Measurements from ENCODE around the gene CHMP4B.
"Not testable (repeated sequence)": the region's sequence is repeated elsewhere in the genome, so short reads cannot be mapped to it uniquely, and the experiment has no call there.

The CHMP4B gene

GRCh38 chr20:33791021-33791420 lies 20.1 kb upstream of the CHMP4B start:
- H3K27me3 ChIP-seq (ENCODE audit: control insufficient read depth, low read length) = no peaks in the 10 kb centered on the region
- no peaks in the 10 kb centered on the region for H3F3A ChIP-seq (ENCODE audit: control insufficient read depth, insufficient read depth)
- H4K20me1 ChIP-seq (ENCODE audit: control insufficient read depth, insufficient read depth, low read depth, low read length) = no peaks in the 10 kb centered on the region
- no peak for TF ChIP-seq CTCF (IDR thresholded peaks at IDR 0.05; ENCODE audit: low read depth, low read length, poor library complexity, severe bottlenecking)
- TF ChIP-seq EZH2phosphoT487 (IDR thresholded peaks at IDR 0.05; ENCODE audit: borderline replicate concordance, low read length) = no peak
- no peak overlapping the region for H3K4me2 ChIP-seq (ENCODE audit: low read length)
- no peak overlapping the region for H3K4me3 ChIP-seq (ENCODE audit: low read length)
- no peaks in the 10 kb centered on the region for H3K9me2 ChIP-seq (replicated peaks; ENCODE audit: control insufficient read depth, low read length)
- no peaks in the 10 kb centered on the region for H3K4me1 ChIP-seq (ENCODE audit: control insufficient read depth, low read length)
- no peaks in the 10 kb centered on the region for H3K36me3 ChIP-seq (ENCODE audit: control insufficient read depth, low read length)
- H3K79me2 ChIP-seq (ENCODE audit: control insufficient read depth, low read length) = no peaks in the 10 kb centered on the region
- H3K9me3 ChIP-seq (ENCODE audit: control insufficient read depth, insufficient read depth, low read length) = no peaks in the 10 kb centered on the region
- no peak overlapping the region for H3K27ac ChIP-seq (ENCODE audit: low read depth, low read length)

DNA sequence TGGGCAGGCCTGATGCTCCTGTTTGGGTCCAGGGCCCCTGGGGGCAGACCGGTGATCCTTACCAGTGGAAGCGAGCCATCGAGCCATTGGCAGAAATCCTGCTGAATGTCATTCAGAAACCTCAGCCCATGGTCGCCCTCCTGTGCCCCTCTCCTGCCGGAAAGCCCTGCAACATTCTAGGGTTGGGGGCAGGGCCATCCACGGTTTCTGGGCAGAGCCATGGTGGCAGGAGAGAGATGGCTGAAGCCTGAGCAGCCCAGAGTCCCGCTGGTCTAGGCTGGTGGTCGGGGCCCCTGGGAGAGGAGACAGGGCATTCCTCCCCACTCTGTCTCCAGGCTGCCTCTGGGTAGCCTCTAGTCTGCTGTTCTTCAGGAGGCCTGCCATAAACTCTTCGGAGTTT lies 19.6 kb upstream of the CHMP4B start:
- H3K36me3 ChIP-seq (ENCODE audit: control insufficient read depth, low read length) = no peaks in the 10 kb centered on the region
- H3F3A ChIP-seq (ENCODE audit: control insufficient read depth, insufficient read depth) = no peaks in the 10 kb centered on the region
- H3K4me1 ChIP-seq (ENCODE audit: control insufficient read depth, low read length) = no peaks in the 10 kb centered on the region
- TF ChIP-seq EZH2phosphoT487 (IDR thresholded peaks at IDR 0.05; ENCODE audit: borderline replicate concordance, low read length) (no peak), CTCF (IDR thresholded peaks at IDR 0.05; ENCODE audit: low read depth, low read length, poor library complexity, severe bottlenecking) (no peak)
- H3K9me3 ChIP-seq (ENCODE audit: control insufficient read depth, insufficient read depth, low read length) = no peaks in the 10 kb centered on the region
- H3K9me2 ChIP-seq (replicated peaks; ENCODE audit: control insufficient read depth, low read length) = no peaks in the 10 kb centered on the region
- H3K4me3 ChIP-seq (ENCODE audit: low read length) = no peak overlapping the region
- H3K79me2 ChIP-seq (ENCODE audit: control insufficient read depth, low read length) = no peaks in the 10 kb centered on the region
- no peak overlapping the region for H3K27ac ChIP-seq (ENCODE audit: low read depth, low read length)
- H4K20me1 ChIP-seq (ENCODE audit: control insufficient read depth, insufficient read depth, low read depth, low read length) = no peaks in the 10 kb centered on the region
- no peaks in the 10 kb centered on the region for H3K27me3 ChIP-seq (ENCODE audit: control insufficient read depth, low read length)
- H3K4me2 ChIP-seq (ENCODE audit: low read length) = no peak overlapping the region

DNA sequence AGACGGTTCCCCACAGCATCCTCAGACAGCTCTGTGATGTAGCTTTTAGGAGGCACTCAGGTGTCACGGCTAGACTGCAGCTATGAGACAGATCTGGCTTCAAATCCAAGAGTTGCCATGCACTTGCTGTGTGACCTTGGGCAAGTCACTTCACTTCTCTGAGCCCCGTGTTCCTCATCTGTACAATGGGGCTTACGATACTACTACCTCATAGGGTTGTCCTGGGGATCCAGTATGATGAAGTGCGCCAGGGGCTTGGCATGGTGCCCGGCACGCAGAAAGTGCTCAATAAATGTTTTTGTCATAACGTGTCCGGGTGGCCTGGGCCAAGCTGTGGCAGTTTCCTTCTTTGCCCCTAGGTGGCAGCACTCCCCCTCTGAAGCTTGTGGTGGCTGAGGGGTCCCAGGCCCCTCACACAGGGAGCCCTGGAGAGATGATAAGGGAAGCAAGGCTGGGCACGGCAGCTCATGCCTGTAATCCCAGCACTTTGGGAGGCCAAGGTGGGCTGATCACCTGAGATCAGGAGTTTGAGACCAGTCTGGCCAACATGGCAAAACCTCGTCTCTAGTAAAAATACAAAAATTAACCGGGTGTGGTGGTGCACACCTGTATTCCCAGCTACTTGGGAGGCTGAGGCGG lies 19.1 kb upstream of the CHMP4B start:
- Histone ChIP-seq H3F3A (ENCODE audit: control insufficient read depth, insufficient read depth) (no peaks in the 10 kb centered on the region), H3K27ac (ENCODE audit: low read depth, low read length) (no peak overlapping the region), H3K4me1 (ENCODE audit: control insufficient read depth, low read length) (no peaks in the 10 kb centered on the region), H3K9me2 (replicated peaks; ENCODE audit: control insufficient read depth, low read length) (no peaks in the 10 kb centered on the region), H4K20me1 (ENCODE audit: control insufficient read depth, insufficient read depth, low read depth, low read length) (no peaks in the 10 kb centered on the region), H3K27me3 (ENCODE audit: control insufficient read depth, low read length) (no peaks in the 10 kb centered on the region), H3K79me2 (ENCODE audit: control insufficient read depth, low read length) (no peaks in the 10 kb centered on the region), H3K4me2 (ENCODE audit: low read length) (no peak overlapping the region), H3K9me3 (ENCODE audit: control insufficient read depth, insufficient read depth, low read length) (no peaks in the 10 kb centered on the region), H3K4me3 (ENCODE audit: low read length) (no peak overlapping the region), H3K36me3 (ENCODE audit: control insufficient read depth, low read length) (no peaks in the 10 kb centered on the region)
- TF ChIP-seq CTCF (IDR thresholded peaks at IDR 0.05; ENCODE audit: low read depth, low read length, poor library complexity, severe bottlenecking) (peak; percentile 91), EZH2phosphoT487 (IDR thresholded peaks at IDR 0.05; ENCODE audit: borderline replicate concordance, low read length) (no peak)

GRCh38 chr20:33792598-33792989 lies 18.6 kb upstream of the CHMP4B start:
- H3K27me3 ChIP-seq (ENCODE audit: control insufficient read depth, low read length); H4K20me1 ChIP-seq (ENCODE audit: control insufficient read depth, insufficient read depth, low read depth, low read length); H3F3A ChIP-seq (ENCODE audit: control insufficient read depth, insufficient read depth); H3K9me3 ChIP-seq (ENCODE audit: control insufficient read depth, insufficient read depth, low read length); H3K4me3 ChIP-seq (ENCODE audit: low read length); H3K27ac ChIP-seq (ENCODE audit: low read depth, low read length); H3K4me2 ChIP-seq (ENCODE audit: low read length); H3K4me1 ChIP-seq (ENCODE audit: control insufficient read depth, low read length); H3K79me2 ChIP-seq (ENCODE audit: control insufficient read depth, low read length); H3K36me3 ChIP-seq (ENCODE audit: control insufficient read depth, low read length); H3K9me2 ChIP-seq (replicated peaks; ENCODE audit: control insufficient read depth, low read length): not testable (repeated sequence)
